DMS53 (cell line): ENCODE data around the gene SMYD2.

Experiments
- DNase-seq: peaks from one replicate; lab custom pipeline; 2025; lab: John Stamatoyannopoulos, UW

The SMYD2 gene, protein sequence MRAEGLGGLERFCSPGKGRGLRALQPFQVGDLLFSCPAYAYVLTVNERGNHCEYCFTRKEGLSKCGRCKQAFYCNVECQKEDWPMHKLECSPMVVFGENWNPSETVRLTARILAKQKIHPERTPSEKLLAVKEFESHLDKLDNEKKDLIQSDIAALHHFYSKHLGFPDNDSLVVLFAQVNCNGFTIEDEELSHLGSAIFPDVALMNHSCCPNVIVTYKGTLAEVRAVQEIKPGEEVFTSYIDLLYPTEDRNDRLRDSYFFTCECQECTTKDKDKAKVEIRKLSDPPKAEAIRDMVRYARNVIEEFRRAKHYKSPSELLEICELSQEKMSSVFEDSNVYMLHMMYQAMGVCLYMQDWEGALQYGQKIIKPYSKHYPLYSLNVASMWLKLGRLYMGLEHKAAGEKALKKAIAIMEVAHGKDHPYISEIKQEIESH

DNA sequence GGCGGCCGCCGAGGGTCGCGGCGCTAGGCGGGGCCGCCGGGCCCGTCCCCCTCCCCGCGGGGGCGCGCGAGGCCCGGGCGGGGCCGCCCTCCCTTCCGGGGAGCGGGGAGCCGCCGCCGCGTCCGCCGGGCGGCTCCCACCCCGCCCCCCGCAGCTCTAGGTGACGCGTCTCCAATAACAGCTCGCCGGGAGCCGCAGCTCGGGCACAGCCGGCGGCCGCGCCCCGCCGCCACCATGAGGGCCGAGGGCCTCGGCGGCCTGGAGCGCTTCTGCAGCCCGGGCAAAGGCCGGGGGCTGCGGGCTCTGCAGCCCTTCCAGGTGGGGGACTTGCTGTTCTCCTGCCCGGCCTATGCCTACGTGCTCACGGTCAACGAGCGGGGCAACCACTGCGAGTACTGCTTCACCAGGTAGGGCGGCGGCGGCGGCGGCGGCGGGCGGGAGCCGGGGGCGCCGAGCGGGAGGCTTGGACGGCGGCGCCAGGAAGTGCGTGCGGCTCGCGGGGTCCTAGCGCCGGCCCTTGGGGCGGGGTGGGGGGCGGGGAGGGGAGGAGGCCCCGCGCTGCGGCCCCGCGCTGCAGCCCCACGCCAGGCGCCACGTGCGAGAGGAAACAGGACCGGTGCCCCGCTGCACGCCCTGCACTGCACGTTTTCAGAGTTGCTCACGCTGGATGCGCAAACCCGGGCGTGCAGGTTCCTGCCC lies at the start of gene SMYD2:
Gene SMYD2 (plus strand): TSS at position 139 of the 699 bp plus-strand sequence. CDS start 96 bp downstream, at position 235.
- DNase-seq: peak; percentile 93

DNA sequence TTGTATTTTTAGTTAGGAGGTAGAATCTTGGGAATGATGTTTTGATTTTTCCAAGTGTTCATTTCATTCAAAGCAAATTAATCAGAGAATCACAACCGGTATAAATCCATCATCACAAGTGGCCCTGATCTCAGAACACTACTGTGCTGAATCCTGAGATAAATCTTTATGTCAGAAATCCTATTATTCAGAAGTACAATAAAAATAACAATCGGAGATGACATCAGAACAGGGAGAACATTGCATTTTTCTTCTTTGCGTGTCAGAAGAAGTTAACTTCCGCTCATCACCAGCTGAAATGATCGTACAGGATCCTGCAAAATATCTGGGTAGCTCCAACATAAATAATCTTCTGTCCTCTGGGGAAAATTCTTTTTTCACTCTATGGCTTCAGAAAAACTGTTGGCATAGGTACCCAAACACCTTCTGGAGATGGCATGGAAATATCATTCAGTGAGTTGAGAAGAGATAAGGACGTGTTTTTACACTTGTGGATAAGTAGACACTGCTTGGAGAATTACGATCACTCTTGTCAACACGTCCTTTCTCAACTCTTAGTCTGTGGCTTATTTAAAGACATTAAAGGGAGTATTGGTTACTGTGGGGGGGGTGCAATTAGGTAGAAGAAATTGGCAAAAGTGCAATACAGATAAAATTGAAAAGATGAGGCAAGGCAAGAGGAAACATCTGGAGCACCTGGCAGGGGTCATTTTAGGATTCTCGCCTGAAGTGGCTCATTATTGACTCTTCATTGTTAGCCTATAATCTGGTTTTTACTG lies 46.9 kb upstream of the SMYD2 start:
- no peak for DNase-seq

DNA sequence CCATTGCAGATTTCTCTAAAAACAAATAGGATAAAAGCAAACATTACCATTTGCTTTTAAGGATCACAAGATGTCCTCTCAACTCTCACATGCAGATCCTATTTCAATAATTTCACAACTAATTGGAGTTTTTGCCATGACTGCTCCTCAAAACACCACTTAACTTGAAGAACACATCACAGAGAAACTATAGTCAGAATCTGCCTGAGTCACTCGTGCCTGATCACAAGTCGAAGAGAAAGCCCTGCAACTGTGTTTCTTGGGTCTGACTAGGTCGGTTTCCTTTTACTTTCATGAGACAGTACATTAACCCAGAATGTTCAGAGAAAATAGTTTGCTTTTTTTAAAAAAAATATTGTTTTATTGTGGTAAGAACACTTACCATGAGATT lies 46.3 kb upstream of the SMYD2 start:
- peak; percentile 92 for DNase-seq

DNA sequence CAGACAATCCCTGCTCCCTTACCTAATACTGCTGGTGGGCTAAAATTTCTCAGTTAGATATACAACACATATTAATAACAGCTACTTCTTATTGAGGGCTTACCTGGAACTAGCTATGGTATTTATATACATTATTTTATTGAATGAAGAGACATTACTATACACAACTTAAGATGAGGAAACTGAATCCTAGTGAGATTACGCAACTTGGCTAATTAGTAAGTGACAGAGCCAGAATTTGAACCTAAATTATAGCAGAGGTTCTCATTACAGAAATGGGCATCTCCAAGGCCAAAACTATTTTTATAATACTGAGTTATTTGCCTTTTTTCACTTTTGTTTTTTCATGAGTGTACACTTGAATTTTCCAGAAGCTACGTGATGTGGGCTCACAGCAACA lies 44.5 kb upstream of the SMYD2 start:
- no peak for DNase-seq

DNA sequence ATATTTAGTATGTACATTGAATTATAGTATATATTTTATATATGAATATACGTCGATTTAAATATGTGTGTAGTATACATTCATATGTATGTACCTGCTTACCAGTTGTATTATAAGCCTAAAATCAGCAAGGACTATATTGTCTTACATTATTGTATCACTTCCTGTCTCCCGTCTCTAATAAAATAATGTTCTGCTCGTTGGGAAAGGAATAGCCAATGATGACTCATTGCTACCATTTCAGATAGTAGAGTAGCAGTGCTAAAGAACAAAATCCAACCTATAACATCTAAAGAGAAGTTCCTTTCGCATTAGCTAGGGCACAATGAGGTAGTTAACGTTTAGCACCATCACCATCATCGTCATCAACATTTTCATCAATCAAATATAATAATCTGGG lies 39.9 kb upstream of the SMYD2 start:
- peak; percentile 23 for DNase-seq

DNA sequence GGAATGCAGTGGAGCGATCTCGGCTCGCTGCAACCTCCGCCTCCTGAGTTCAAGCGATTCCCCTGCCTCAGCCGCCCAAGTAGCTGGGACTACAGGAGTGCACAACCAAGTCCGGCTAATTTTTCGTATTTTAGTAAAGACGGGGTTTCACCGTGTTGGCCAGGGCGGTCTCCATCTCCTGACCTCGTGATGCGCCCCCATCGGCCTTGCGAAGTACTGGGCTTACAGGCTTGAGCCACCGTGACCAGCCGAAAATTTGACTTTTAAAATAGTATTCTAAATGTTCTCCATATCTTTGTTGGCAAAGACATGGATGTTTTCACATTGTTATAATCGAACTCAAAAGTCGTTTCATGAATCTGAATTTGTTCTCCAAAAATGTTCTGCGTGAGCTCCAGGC lies 36.7 kb upstream of the SMYD2 start:
- no peak for DNase-seq

DNA sequence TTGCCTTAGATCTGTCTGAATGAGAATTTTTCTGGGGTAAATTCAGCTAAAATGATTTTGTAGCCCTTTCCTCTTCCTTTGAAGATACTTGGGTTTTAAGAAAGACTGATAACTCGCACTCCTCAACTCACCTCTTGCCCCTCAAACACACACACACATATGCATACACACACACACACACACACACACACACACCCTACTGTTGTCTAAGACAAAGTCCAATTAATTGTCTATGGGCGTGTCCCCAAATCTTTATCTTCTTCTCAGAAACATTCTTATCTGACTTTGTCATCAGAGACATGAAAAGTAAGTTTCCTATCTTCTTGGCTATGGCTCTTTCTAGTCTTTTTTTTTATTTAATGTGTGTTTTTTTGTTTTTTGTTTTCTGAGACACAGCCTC lies 36.1 kb upstream of the SMYD2 start:
- DNase-seq: no peak

DNA sequence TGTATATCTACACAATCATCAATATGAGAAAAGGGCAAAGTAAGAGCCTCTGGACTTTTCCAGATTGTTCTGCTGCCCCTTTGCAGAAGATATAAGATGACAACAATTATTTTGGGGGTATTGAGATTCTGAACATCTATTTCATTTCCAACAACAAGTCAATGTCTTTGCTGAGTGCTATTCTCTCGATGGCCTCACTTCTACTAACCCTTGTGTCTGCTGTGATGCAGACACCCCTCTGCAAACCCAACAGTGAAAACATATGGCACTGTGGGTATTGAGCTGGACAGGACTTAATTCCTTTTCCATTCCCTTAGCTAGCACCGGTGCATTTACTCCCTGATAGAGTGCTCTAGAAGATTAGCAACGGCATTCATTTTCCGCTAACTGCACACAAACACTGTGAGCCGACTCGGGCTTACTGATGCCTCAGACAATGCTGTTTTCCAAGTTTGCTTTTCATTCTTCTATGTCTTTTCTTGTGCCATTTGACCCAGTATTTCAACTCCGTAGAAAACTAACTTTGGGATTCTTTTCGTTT lies 33.4 kb upstream of the SMYD2 start:
- DNase-seq: no peak

DNA sequence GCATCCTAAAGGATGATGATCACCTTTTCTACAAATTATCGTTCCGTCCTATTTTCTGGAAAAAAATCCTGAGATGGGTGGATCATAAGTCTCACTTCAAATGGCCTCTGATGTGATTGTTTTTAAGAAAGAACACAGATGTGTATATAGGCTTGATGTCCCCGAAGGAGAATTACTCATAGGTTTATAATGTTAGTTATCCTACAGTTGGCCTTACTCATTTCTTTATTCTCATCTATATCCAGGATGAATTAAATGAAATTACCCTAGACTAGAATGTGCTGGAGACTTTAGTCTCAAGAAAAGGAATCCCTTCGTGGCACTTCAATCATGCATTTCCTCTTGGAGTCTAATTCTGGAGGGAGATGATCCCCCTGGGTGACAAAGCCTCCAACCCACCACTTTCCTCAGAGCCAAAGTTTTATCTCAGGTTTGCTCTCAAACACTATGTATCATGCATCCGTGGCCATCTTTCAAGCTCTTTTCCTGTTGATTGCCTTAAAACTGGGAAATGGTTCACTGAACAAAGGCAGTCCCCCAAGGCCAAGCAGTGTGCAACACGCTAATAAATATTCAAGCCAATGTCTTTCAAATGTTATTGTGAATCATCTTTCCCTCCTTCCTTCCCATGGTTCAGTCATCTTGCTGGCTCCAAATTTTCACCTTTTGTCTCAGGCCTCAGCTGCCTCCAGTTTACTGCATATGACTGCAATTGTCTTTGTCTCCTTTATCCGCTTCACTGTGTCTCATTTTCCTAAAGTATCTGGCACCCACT lies 32.5 kb upstream of the SMYD2 start:
- DNase-seq: no peak

DNA sequence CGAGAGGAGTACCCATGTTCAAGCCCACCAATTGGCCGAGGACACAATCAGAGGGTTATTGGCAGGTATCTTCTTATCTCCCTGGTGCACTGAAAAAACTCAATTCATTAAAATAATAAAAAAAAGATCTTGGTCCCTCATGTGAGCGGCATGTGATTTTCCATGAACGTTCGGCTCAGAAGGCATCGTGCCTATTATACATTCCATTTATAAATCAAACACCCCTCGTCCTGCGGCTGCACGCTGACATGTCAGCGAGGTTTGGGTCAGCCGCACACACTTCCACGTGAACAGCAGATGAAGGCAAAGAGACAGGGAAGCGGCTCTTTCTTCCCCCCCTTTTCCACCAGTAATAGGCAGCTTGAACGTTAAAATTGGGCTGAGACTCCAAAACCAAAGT lies 31.3 kb upstream of the SMYD2 start:
- DNase-seq: no peak

DNA sequence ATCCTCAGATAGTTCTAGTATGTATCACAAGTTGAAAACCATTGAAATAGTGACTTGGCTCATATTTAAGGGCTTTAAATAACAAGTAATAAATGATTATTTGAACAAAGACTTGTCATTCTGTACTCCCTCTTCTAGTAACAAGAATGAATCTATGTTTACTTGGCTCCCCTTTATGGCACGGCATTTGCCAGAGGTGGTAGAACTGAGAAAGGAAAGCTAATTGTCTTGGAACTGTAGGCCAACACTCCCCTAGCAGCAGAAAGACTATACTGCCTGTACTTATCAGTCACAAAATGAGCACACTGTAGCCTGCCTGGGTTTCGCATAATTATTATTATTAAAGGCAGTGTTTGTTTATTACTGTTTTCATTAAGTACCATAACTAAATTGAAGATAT lies 29.6 kb upstream of the SMYD2 start:
- no peak for DNase-seq

DNA sequence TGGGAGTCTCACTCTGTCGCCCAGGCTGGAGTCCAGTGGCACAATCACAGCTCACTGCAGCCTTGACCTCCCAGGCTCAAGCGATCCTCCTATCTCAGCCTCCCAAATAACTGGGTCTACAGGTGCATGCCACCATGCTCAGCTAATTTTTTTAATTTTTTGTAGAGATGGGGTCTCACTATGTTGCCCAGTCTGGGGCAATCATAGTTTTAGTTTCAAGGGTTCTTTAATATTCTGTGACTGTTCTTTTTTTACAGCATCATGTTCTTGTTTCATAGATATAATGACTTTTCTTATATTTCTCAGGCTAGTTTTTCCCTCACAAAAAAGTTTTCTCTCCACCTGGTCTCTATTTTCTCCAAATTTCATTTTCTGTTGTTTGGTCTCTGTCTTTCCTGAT lies 25.4 kb upstream of the SMYD2 start:
- no peak for DNase-seq

DNA sequence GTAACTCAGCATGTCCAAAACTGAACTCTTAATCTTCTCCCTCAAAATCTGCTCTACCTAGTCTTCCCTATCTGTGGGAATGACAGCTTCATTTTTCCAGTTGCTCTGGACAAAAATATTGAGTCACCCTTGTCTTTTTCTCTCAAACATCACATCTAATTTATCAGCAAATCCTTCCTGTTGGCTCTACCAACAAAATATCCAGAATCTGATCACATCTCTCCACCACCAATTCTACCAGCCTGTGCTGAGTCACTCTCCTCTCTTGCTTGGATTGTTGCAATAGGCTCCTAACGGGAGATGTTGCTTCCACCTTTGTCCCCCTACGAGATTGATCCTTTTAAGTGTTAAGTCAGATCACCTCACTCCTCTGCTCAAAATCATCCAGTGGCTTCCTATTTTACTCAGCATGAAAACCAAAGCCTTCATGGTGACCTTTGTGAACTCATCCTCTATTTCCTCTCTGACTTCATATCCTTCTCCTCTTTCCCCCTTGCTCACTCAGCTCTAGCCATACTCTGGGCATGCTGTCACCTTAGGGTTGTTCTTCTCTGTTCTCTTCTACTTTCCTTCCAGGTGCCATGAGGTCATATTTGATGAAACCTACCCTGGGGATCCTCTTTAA lies 21.5 kb upstream of the SMYD2 start:
- peak; percentile 60 for DNase-seq

DNA sequence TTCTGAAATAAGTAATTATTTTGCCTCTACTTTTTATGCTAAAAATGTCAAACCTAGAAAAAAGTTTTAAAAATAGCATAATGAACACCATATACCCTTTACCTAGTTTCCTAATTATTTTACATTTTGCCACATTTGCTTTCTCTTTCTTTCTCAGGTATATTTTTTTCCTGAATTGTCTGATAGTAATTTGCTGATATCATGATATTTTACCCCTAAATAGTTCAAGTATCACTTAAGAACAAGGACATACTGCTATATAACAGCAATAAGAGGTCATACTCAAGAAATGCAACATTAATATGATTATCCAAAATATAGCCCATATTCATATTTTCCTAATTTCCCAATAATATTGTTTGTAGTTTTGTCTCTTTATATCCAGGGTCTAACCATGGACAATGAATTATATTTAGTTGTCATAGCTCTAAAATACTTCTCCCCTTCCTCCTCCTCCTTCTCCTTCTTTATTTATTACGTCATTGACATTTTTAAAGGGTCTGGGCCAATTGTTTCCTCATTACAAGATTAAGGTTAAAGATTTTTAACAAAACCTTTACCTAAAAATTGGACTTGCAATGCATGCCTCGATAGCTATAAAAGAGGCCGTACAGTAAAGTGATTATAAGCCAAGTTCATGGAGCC lies 20.3 kb upstream of the SMYD2 start:
- no peak for DNase-seq

DNA sequence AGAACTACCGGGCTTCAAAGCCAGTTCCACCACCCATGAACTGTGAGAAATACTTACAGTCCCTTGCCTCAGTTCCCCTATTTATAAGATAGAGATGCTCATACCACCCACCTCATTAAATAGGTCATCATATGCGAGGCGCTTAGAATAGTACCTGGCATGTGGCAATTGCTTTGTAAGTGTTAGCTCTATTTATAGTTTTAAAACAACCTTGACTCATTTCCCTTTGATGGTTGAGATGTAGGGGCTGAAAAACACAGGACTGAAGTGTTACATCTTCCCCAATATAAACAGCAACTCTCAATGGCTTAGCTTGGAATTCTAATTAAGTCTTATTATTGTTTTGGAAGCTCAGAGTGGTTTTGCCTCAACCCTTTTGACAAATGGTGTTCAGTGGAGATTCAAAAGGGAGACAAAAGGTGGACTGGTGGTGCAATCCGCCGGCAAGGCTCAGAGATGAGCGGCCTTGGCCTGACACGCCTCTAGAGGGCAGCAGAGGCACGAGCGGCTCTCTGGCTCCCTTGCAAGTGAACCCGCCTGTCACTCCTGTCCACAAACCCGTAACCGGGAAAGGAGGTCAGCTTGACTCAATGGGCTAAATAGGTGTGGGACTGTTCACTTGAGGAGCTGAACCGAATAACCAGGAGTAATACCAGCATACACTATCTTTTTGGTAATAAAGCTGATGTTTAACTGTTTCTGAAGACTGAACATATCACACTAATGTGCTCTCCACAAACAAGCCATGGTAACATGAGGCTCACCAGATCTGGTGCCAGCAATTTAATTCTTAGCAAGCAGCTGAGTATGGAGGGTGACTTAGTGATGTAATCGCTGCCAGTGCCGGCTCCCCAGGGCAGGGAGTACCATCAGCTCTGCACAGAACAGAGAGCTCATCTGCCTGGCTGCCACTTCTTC lies 19.5 kb upstream of the SMYD2 start:
- peak; percentile 95 for DNase-seq

DNA sequence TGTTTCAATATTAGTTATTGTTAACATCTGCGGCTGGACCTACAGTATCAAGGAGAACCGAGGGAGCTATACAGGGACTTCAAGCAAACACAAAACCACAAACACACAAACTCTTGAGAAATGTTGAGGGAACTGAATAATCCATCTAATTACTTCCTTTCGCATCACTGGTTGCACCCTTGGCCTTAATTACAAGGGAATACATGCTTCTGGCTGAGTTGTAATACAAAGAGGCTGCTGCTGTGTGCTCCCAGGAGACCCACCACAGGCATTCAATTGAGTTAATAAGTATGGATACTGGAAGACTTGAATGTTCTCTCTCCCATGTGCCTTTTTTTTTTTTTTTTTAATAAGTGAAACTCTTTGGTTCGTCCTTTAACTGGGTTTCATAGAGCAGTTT lies 16.8 kb upstream of the SMYD2 start:
- no peak for DNase-seq

DNA sequence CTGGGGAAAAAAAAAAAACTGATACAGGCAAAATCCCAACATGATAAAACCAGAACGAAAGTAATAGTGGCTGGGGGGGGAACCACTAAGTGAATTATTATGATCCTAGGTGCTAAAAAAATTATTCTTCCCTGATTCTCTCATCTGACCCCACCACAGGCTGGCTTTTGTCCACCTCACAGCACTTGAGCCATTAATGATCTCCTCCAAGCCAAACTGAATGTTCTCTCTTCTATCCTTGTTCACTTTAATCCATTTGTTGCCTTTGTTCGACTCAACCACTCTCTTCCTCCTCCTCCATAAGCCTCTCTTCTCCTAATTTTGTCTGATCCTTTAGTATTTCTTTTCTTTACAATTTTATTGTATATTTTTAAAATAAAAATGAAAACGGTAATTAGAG lies 16.0 kb upstream of the SMYD2 start:
- no peak for DNase-seq

DNA sequence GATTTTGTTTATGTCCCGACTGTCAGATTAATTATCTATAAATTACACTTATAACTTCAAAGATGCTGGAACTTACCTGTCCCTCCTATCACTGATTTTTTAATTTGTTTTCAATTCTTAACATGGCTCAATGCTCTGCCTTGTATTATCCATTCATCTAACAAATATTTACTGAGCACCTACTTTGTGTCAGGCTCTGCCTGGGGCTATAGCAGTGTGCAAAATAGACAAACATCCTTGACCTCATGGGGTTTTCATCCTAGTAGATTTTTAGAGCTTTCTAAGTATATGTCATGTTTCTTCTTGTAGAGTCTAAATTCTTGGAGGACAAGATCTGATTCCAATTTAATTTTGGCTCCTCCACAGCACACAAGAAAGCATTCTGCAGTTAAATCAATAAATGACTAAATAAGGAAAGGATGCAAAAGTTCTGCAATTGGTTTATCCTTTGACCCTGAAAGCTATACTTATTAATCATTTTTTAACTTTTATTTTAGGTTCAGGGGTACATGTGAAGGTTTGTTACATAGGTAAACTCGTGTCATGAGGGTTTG lies 10.8 kb upstream of the SMYD2 start:
- DNase-seq: no peak

DNA sequence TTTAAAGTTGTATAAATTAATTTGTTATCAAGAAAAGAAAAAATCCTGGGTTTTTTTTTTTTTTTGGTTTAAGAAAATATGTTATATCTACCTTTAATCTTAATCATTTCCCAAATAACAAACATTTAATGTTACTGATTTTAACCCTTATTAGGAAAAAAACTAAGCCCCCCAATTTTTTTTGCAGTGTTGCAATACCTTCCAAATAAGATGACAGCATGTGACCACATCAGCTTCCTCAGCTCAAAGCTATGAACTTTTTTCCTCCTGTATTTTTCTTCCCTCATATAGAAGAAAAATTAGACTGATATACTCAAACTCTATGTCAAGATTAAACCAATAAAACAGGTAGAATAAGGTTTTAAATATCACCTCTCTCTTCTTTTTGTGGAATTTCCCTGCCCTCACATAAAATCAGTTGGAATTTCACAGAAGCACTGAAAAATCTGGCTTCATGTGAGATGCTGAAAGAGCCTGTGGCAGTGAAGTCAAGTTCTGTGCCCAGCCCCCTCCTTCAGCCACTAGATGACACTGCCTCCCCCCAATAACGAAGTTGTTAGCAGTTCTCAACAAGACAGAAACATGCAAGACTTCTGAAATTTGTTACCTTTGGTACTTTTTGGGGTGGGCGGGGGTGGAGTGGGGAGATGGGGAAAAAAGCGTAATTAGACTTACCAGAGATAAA lies 9.6 kb upstream of the SMYD2 start:
- DNase-seq: no peak
